Stimulated activated CD4-positive, alpha-beta T cell treated with anti-CD3 and anti-CD28 coated beads, TNF-alpha, amount 100 ng/mL, for 48 hours (primary cell): ENCODE results near the gene CNPY3.

Experiments
- DNase-seq, 3 donors: peaks; one replicate each; pipeline ENCODE4 v3.0.0-alpha.2; 2020; ENCODE audit warnings: low read depth in 3 of 3

The CNPY3 gene

DNA sequence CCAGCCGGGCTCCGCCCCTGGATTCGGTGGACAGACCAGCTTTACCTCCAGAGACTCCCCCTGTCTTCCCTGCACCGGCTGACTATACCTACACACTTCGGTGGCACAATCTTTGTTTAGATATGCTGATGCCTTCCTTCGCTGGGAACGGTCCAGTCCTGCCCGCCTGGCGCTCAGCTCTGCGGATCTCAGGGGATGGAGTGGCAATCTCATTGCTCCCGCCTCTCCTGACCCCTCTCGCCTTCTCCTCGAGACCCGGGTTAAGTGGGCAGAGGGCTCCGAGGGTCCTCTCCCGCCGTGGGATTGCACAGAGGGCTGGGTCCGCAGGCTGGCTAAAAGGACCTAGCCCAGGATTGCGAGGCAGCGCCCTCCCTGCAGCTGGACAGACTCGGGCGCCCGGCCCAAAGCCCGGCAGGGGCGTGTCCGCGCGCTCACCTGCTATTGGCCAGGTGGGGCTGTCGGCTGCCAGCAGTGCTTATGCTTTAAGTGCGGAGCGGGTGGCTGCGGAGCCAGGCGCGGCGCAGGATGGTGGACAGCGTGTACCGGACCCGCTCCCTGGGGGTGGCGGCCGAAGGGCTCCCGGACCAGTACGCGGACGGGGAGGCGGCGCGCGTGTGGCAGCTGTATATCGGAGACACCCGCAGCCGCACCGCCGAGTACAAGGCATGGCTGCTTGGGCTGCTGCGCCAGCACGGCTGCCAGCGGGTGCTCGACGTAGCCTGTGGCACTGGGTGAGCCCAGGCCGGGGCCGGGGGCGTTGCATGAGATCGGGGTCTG is 31.2 kb downstream of the CNPY3 start, which contains the start of gene GNMT:
Gene GNMT, plus strand, starts transcription at position 512 of the 777 bp plus-strand sequence. Its CDS starts 14 bp downstream, at position 526.
- peak in 1 of 3 donors; percentile 21 for DNase-seq

DNA sequence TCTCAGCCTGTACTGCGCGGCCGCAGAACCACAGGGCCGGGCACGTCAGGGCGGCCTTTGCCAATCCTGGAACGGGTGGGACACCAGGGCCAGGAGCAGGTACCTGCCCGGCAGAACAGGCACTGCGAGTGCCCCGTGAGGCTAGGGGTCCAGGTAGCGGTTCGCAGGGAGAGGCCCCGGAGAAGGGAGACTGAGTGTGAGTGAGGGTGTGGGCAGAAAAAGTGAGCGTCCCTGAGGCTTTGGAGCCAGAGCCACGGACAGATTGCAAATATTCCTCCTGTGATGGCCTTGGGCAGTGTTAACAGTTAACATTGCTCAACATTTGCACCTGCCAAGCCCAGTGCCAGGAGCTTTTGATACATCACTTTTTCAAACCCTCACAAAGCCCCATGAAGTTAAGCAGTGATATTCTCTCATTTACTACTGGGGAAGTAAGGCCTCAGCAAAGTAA is 31.8 kb downstream of the CNPY3 start:
- DNase-seq, result no peak

GRCh38 chr6:42962096-42962495 is 32.8 kb downstream of the CNPY3 start:
- DNase-seq, result no peak

DNA sequence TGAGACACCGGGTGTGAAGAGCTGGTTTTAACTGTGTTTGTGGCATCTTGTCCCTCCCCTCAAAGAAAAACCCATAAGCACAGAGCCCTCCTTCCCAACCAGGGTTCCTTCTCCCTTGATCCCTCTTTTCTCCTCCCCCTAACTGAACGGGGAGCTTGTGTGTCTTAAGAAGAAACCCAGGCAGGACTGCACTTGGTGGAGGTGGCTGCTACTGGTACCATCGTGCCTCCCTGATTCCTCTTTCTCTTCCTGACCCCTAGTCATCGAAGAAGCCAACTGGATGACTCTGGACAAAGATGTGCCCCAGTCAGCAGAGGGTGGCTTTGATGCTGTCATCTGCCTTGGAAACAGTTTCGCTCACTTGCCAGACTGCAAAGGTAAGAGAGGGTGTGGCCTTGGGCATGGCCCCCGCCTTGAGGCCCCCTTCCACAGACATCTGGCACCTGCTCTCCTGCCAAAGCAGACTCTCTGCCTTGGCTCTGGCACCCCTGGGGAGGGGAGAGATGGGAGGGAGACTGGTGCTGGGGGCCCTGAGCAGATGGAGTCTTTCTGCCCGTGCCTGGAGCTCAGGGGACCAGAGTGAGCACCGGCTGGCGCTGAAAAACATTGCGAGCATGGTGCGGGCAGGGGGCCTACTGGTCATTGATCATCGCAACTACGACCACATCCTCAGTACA is 33.4 kb downstream of the CNPY3 start:
- DNase-seq, result no peak

DNA sequence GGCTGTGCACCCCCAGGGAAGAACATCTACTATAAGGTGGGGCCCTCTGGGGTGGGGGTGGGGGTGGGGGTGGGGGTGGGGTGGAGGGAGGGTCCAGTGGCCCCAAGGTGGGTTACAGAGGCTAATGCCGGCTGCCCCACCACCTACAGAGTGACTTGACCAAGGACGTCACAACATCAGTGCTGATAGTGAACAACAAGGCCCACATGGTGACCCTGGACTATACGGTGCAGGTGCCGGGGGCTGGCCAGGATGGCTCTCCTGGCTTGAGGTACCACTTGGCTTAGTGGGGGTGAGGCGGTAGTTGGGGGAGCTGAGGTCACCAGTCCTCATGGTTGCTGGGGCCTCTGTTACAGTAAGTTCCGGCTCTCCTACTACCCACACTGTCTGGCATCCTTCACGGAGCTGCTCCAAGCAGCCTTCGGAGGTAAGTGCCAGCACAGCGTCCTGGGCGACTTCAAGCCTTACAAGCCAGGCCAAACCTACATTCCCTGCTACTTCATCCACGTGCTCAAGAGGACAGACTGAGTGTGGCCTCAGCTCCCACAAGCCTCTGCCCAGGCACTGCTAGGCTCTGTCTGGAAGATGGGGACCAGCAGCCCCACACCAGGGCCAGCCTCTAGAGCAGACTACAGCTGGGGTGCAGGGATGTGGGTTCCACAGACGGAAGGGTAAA is 34.0 kb downstream of the CNPY3 start:
- DNase-seq, result no peak

GRCh38 chr6:42963855-42964605 is 34.8 kb downstream of the CNPY3 start:
- DNase-seq, result no peak

DNA sequence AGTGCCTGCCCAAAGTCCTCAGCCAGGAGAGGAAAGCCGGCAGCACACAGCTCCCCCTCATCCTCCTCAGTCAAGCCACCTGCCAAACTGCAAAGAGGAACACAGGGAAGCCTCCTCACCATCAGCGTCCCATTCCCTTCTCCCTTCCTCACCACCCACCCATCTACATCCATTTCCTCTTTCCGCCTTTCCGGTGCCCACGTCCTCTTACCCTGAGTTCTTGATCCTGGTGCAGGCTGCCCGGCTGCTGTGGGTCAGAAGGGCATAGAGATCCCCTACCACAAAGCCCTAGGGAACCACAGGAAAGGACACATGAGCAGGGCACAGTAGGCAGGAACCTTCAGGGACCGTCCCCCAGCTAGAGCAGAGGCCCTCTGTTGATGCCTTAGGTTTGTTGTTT is 37.3 kb downstream of the CNPY3 start:
- no peak for DNase-seq

GRCh38 chr6:42967228-42967627 is 37.9 kb downstream of the CNPY3 start:
- no peak for DNase-seq

- DNase-seq, result no peak
Measured at GRCh38 chr6:42968126-42968701, 38.9 kb downstream of the CNPY3 start.

DNA sequence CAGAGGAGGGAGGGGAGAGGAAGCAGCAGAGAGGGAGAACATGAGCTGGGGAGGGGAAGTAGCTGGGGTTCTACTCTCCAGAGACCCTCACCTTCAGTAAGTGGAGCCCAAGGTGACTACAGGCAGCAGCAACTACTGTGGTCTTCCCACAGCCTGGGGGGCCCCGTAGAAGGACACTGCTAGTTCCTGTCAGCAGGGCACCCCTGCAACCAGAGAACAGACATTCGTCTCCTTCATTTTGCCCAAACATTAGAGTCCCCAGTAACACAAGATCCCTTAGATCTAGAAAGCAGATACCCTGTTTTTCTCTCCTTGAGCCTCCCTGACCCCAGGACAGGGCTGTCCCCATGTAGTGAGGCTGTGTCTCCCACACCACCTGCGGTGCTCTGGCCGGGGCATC is 39.5 kb downstream of the CNPY3 start:
- DNase-seq, result no peak

- no peak for DNase-seq
Measured at GRCh38 chr6:42969431-42969830, 40.2 kb downstream of the CNPY3 start.

DNA sequence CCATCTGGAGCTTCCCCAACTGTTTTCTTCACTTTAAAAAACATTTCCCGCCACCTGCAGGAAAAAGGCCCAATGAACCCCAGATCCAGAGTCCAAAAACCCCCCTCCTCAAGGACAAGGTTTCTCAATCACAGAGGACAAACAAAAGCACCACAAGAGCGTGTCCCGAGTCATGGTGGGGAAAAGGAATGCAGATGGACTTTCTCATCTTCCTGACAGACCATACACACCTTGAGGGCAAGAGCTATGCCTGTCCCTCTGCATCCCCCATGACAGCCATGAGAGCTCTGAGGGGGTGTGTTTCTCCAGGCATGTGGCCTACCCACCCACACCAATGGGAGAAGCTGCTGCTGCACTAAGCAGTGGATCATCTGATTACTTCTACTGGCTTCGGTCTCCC is 40.7 kb downstream of the CNPY3 start:
- DNase-seq, result no peak

- DNase-seq, result no peak
Measured at GRCh38 chr6:42970871-42971612, 41.8 kb downstream of the CNPY3 start.

GRCh38 chr6:42971746-42972327 is 42.6 kb downstream of the CNPY3 start:
- no peak for DNase-seq

DNA sequence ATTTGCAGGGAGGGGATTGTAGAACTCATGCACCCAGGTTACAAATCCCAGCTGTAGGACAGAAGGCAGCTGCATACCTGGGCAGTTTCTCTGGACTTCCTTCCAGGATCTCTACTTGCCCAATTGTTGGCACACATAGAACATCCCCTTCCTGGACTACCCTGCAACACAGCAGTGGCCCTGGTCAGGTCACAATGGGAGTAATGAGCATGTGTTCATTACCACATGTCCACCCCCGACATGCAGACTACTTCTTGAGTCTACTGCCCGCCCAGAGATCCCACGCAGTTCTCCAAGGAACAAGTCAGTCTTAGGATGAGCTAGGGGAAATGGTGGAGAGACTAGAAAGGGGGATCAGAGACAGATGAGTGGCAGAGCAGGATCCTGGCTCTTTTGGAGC is 44.6 kb downstream of the CNPY3 start:
- DNase-seq, result no peak

GRCh38 chr6:42974919-42975505 is 45.7 kb downstream of the CNPY3 start:
- DNase-seq, result no peak

DNA sequence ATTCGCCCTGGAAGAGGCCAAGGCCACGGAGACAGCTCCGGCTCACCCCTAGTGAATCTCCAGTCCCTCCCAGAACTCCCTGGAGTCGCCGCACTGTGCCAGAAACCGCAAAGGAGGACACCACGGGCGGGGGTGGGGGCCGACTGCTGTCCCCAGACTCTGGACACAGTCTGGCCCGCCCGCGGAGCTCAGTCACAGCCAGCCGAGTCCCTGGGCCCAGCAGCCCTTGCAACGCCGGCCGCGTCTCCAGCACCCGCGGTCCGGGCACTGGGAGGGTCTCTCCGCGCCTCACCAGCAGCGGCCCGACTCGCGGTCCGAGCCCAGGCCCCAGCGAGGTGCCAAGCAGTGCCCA is 49.2 kb downstream of the CNPY3 start:
- DNase-seq, result no peak

DNA sequence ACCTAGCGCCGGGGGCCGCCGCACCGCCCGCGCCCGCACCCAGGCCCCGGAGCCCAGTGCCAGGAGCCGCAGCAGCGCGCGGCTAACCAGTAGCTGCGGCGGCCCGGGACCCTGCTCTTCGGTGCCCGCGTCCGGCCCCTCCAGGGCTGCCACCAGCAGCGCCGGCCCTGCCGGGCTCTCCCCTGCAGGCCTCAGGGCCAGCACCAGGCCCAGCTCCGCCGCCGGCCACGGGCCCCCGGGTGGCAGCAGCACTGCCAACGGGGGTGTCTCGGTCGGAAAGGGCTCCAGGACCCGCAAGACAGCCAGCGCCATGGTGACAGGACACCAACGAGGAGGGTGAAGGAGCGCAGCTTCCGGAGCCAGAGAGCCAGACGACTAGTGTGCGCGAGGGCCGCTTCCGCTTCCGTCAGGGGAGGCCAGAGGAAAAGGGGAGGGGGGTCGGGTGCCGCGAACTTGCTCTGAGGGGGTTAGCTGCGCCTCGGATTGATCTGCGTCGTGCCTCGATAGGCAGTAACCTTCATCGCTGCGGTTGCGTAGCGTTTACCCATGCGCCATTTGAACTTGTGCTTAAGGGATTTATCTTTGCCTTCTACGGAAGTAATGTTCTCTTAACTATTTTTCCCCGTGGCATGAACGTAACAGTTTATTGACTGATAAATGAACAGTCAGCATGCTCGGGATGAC is 49.7 kb downstream of the CNPY3 start, which contains the start of gene PEX6:
Gene PEX6, minus strand, starts transcription at position 343 of the 684 bp plus-strand sequence. Its CDS starts 31 bp downstream, at position 312.
- DNase-seq, result peak; percentile 75 to 94 (median 90)

DNA sequence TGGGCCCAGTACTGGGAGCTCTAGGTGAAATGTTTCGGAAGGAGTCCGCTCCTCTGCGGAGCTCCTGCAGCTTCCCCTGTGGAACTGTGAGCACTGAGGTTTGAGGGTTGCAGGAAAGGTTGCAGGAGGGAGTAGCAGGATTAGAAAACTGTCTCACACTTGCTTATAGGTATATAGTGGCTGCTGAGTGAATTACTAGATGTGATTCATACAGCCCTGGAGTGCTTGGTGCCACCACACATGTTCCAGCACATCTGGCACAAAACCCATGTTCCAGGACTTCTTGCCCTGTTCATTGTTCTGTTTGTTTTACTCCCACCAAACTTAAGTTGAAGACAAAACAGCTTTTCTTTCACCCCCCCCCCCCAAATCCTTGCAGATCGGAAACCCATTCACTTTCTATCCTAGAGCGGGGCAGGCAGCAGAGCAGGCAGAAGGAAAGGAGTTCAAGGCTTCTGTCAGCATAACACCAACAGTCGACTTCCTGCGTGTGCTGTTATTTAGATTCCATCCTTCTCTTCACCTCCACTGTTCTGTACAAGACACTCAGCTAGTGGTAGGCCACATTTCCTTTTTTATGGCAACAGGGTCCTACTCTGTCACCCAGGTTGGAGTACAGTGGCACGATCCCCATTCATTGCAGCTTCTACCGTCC is 50.4 kb downstream of the CNPY3 start:
- DNase-seq, result peak in 1 of 3 donors; percentile 37
